Measurements from ENCODE around the gene PARD3B.

Gene PARD3B

GRCh38 chr2:204498291-204498690 lies 47.0 kb upstream of the PARD3B start:
- TF ChIP-seq EZH2phosphoT487 (conservative IDR thresholded peaks at IDR 0.05; ENCODE audit: low read length) (no peak), CTCF (IDR thresholded peaks at IDR 0.05; ENCODE audit: insufficient read depth, low read length, poor library complexity, severe bottlenecking) (no peak)
- Histone ChIP-seq H3K79me2 (ENCODE audit: insufficient read depth, low read length) (no peaks in the 10 kb centered on the region), H3K9me2 (replicated peaks; ENCODE audit: insufficient read depth, low read length) (no peaks in the 10 kb centered on the region)

GRCh38 chr2:204503869-204504268 lies 41.4 kb upstream of the PARD3B start:
- H4K20me1 ChIP-seq (ENCODE audit: low read depth, low read length), result no peaks in the 10 kb centered on the region
- H3K79me2 ChIP-seq (ENCODE audit: insufficient read depth, low read length), result no peaks in the 10 kb centered on the region
- H3K9me2 ChIP-seq (replicated peaks; ENCODE audit: insufficient read depth, low read length), result no peaks in the 10 kb centered on the region
- no peak overlapping the region for H3K4me3 ChIP-seq (ENCODE audit: insufficient read depth, low read length, poor library complexity, severe bottlenecking)
- H3K27me3 ChIP-seq (ENCODE audit: low read length), result no peaks in the 10 kb centered on the region
- no peak overlapping the region for H3K4me2 ChIP-seq (ENCODE audit: low read depth, low read length, poor library complexity, severe bottlenecking)
- H3K27ac ChIP-seq (ENCODE audit: low read depth, low read length), result no peak overlapping the region
- TF ChIP-seq CTCF (IDR thresholded peaks at IDR 0.05; ENCODE audit: insufficient read depth, low read length, poor library complexity, severe bottlenecking) (no peak), EZH2phosphoT487 (conservative IDR thresholded peaks at IDR 0.05; ENCODE audit: low read length) (no peak)
- no peak overlapping the region for H3K9ac ChIP-seq (ENCODE audit: low read length)
- H3F3A ChIP-seq (ENCODE audit: insufficient read depth), result no peaks in the 10 kb centered on the region
- H3K36me3 ChIP-seq (ENCODE audit: low read length), result no peaks in the 10 kb centered on the region
- no peaks in the 10 kb centered on the region for H3K9me3 ChIP-seq (ENCODE audit: insufficient read depth, low read length)
- no peak overlapping the region for H2AFZ ChIP-seq (ENCODE audit: low read depth, low read length, severe bottlenecking)

More at GRCh38 chr2:204498291-204498690, 47.0 kb upstream of the PARD3B start:
- no peaks in the 10 kb centered on the region for H4K20me1 ChIP-seq (ENCODE audit: low read depth, low read length)
- H3K4me3 ChIP-seq (ENCODE audit: insufficient read depth, low read length, poor library complexity, severe bottlenecking), result no peak overlapping the region
- H3F3A ChIP-seq (ENCODE audit: insufficient read depth), result no peaks in the 10 kb centered on the region
- no peak overlapping the region for H3K27ac ChIP-seq (ENCODE audit: low read depth, low read length)
- H3K36me3 ChIP-seq (ENCODE audit: low read length), result no peaks in the 10 kb centered on the region
- no peaks in the 10 kb centered on the region for H3K27me3 ChIP-seq (ENCODE audit: low read length)
- H3K9ac ChIP-seq (ENCODE audit: low read length), result no peak overlapping the region
- no peaks in the 10 kb centered on the region for H3K9me3 ChIP-seq (ENCODE audit: insufficient read depth, low read length)
- H2AFZ ChIP-seq (ENCODE audit: low read depth, low read length, severe bottlenecking), result no peak overlapping the region
- H3K4me2 ChIP-seq (ENCODE audit: low read depth, low read length, poor library complexity, severe bottlenecking), result no peak overlapping the region

GRCh38 chr2:204504594-204504993 lies 40.7 kb upstream of the PARD3B start:
- no peaks in the 10 kb centered on the region for H3K27me3 ChIP-seq (ENCODE audit: low read length)
- H3K4me3 ChIP-seq (ENCODE audit: insufficient read depth, low read length, poor library complexity, severe bottlenecking), result no peak overlapping the region
- no peaks in the 10 kb centered on the region for H4K20me1 ChIP-seq (ENCODE audit: low read depth, low read length)
- no peak overlapping the region for H2AFZ ChIP-seq (ENCODE audit: low read depth, low read length, severe bottlenecking)
- no peaks in the 10 kb centered on the region for H3K9me3 ChIP-seq (ENCODE audit: insufficient read depth, low read length)
- H3F3A ChIP-seq (ENCODE audit: insufficient read depth), result no peaks in the 10 kb centered on the region
- no peaks in the 10 kb centered on the region for H3K79me2 ChIP-seq (ENCODE audit: insufficient read depth, low read length)
- H3K4me2 ChIP-seq (ENCODE audit: low read depth, low read length, poor library complexity, severe bottlenecking), result no peak overlapping the region
- TF ChIP-seq EZH2phosphoT487 (conservative IDR thresholded peaks at IDR 0.05; ENCODE audit: low read length) (no peak), CTCF (IDR thresholded peaks at IDR 0.05; ENCODE audit: insufficient read depth, low read length, poor library complexity, severe bottlenecking) (no peak)
- H3K36me3 ChIP-seq (ENCODE audit: low read length), result no peaks in the 10 kb centered on the region
- H3K9me2 ChIP-seq (replicated peaks; ENCODE audit: insufficient read depth, low read length), result no peaks in the 10 kb centered on the region
- no peak overlapping the region for H3K9ac ChIP-seq (ENCODE audit: low read length)
- no peak overlapping the region for H3K27ac ChIP-seq (ENCODE audit: low read depth, low read length)

Measured in SU-DHL-6 (cell line).